OCI-LY1 (cell line): ENCODE results near the gene KHDC1.
"Not testable (repeated sequence)": the region's sequence is repeated elsewhere in the genome, so short reads cannot be mapped to it uniquely, and the experiment has no call there.

Experiments used
- H2AFZ ChIP-seq: fragments of 200-600 bp; sonication (generic), shearing (Covaris generic); 2 replicates; pipeline ENCODE4 v1.6.0; 2014; ENCODE audit warnings: antibody characterized with exemption, mild to moderate bottlenecking, low read length
- H3F3A ChIP-seq: fragments of 200-600 bp; sonication (generic), shearing (Covaris generic); 2 replicates; pipeline ENCODE4 v1.6.0; 2014; ENCODE audit warnings: mild to moderate bottlenecking, antibody characterized with exemption, low read length, moderate library complexity; ENCODE audit not compliant: insufficient read depth
- H3K27ac ChIP-seq: fragments of 200-600 bp; sonication (generic); 2 replicates; pipeline ENCODE4 v1.5.1; 2014; ENCODE audit warnings: low read length, mixed run types, mild to moderate bottlenecking, low read depth; ENCODE audit not compliant: poor library complexity, severe bottlenecking
- H3K27me3 ChIP-seq: fragments of 200-600 bp; sonication (generic); 2 replicates; pipeline ENCODE4 v1.6.0; 2014; ENCODE audit warnings: antibody characterized with exemption, mild to moderate bottlenecking, low read length, moderate library complexity; ENCODE audit not compliant: insufficient read depth
- H3K36me3 ChIP-seq: fragments of 200-600 bp; sonication (generic); 2 replicates; pipeline ENCODE4 v1.6.1; 2014; ENCODE audit warnings: mild to moderate bottlenecking, antibody characterized with exemption, low read length, moderate library complexity, mixed read lengths; ENCODE audit not compliant: insufficient read depth
- H3K4me1 ChIP-seq: fragments of 200-600 bp; sonication (generic); 2 replicates; pipeline ENCODE4 v1.5.1; 2014; ENCODE audit warnings: mild to moderate bottlenecking, low read length, moderate library complexity; ENCODE audit not compliant: insufficient read depth, severe bottlenecking
- H3K4me2 ChIP-seq: fragments of 200-600 bp; sonication (generic), shearing (Covaris generic); 2 replicates; pipeline ENCODE4 v1.6.1; 2014; ENCODE audit warnings: low read length
- H3K4me3 ChIP-seq: fragments of 200-600 bp; sonication (generic); 2 replicates; pipeline ENCODE4 v1.5.1; 2014; ENCODE audit warnings: low read length, low read depth, mild to moderate bottlenecking, mixed read lengths; ENCODE audit not compliant: poor library complexity, severe bottlenecking
- H3K79me2 ChIP-seq: fragments of 200-600 bp; shearing (Covaris generic); 2 replicates; pipeline ENCODE4 v1.6.1; 2016; ENCODE audit warnings: mixed run types, low read length, mixed read lengths; ENCODE audit not compliant: insufficient read depth
- H3K9ac ChIP-seq: fragments of 200-600 bp; sonication (generic), shearing (Covaris generic); 2 replicates; pipeline ENCODE4 v1.6.1; 2014; ENCODE audit warnings: mild to moderate bottlenecking, low read length, mixed read lengths
- H3K9me2 ChIP-seq: fragments of 200-600 bp; sonication (generic), shearing (Covaris generic); 2 replicates; pipeline ENCODE4 v1.6.1; 2014; ENCODE audit warnings: low read depth, mild to moderate bottlenecking, low read length, mixed read lengths
- H3K9me3 ChIP-seq: fragments of 200-600 bp; shearing (Covaris generic); 2 replicates; pipeline ENCODE4 v1.6.1; 2014; ENCODE audit warnings: low read length, mixed read lengths
- H4K20me1 ChIP-seq: fragments of 200-600 bp; sonication (generic), shearing (Covaris generic); 2 replicates; pipeline ENCODE4 v1.6.0; 2016; ENCODE audit warnings: mild to moderate bottlenecking, low read length; ENCODE audit not compliant: insufficient read depth
- EZH2 ChIP-seq: fragments of 200-600 bp; sonication (generic), shearing (Covaris generic); IDR thresholded peaks from 2 replicates; pipeline ENCODE4 v1.8.0; 2017; ENCODE audit warnings: borderline replicate concordance, mixed run types, mild to moderate bottlenecking, antibody characterized with exemption, low read length, moderate library complexity, mixed read lengths
- TF ChIP-seq, protein P1 (sequence below): fragments of 200-600 bp; sonication (generic), shearing (Covaris generic); IDR thresholded peaks from 2 replicates; pipeline ENCODE4 v1.5.1; 2017; ENCODE audit warnings: mild to moderate bottlenecking, antibody characterized with exemption, low read length, moderate library complexity, mixed read lengths

The KHDC1 gene

DNA sequence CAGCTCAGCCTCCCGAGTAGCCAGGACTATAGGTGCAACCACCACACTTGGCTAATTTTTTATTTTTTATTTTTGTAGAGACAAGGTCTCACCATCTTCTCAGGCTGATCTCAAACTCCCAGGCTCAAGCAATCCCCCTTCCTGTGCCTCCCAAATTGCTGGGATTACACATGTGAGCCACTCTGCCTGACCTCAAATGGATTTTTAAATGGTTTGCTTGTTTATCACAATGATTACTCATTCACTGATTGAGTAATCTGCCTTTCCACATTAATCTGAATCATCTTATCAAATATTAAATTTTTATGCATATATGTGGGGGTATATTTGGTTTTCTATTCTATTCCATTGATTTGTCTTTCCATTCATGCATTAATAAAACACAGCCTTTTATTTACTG, 28.3 kb downstream of the KHDC1 start:
- Histone ChIP-seq H3K9ac (no peak overlapping the region), H3K9me3 (no peaks in the 10 kb centered on the region), H3K36me3 (no peaks in the 10 kb centered on the region), H3K79me2 (no peaks in the 10 kb centered on the region), H3F3A (no peaks in the 10 kb centered on the region), H3K4me2 (no peak overlapping the region), H3K27me3 (no peaks in the 10 kb centered on the region), H2AFZ (no peak overlapping the region), H3K9me2 (no peaks in the 10 kb centered on the region), H3K27ac (no peak overlapping the region), H3K4me3 (no peak overlapping the region), H4K20me1 (no peaks in the 10 kb centered on the region), H3K4me1 (no peaks in the 10 kb centered on the region)
- no peak for TF ChIP-seq EZH2
- TF ChIP-seq, protein P1, sequence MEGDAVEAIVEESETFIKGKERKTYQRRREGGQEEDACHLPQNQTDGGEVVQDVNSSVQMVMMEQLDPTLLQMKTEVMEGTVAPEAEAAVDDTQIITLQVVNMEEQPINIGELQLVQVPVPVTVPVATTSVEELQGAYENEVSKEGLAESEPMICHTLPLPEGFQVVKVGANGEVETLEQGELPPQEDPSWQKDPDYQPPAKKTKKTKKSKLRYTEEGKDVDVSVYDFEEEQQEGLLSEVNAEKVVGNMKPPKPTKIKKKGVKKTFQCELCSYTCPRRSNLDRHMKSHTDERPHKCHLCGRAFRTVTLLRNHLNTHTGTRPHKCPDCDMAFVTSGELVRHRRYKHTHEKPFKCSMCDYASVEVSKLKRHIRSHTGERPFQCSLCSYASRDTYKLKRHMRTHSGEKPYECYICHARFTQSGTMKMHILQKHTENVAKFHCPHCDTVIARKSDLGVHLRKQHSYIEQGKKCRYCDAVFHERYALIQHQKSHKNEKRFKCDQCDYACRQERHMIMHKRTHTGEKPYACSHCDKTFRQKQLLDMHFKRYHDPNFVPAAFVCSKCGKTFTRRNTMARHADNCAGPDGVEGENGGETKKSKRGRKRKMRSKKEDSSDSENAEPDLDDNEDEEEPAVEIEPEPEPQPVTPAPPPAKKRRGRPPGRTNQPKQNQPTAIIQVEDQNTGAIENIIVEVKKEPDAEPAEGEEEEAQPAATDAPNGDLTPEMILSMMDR: no peak

DNA sequence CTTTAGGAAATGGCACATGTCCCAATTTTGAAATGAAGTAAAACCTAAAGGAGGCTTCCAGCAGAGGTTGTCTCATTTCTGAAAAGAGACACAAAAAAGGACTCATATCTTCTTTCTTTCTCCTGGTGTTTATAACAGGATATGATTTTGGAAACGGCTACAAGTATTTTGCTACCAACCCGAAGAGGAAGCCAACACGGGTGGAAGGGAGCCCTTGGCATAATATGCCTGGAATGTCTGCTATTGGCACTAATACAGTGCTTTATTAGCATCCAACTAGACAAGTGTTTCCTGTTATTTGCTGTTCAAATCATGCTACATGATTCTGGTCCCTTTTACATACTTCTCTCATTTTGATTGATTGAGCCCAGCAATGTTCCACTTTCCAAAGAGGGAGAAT, 29.0 kb downstream of the KHDC1 start:
- not testable (repeated sequence) for H3K27me3 ChIP-seq, H3K79me2 ChIP-seq, H3K36me3 ChIP-seq, H3F3A ChIP-seq, H3K9ac ChIP-seq, H3K9me2 ChIP-seq, H4K20me1 ChIP-seq, H3K27ac ChIP-seq, H3K4me3 ChIP-seq, H3K4me1 ChIP-seq, H3K4me2 ChIP-seq, H2AFZ ChIP-seq, H3K9me3 ChIP-seq

DNA sequence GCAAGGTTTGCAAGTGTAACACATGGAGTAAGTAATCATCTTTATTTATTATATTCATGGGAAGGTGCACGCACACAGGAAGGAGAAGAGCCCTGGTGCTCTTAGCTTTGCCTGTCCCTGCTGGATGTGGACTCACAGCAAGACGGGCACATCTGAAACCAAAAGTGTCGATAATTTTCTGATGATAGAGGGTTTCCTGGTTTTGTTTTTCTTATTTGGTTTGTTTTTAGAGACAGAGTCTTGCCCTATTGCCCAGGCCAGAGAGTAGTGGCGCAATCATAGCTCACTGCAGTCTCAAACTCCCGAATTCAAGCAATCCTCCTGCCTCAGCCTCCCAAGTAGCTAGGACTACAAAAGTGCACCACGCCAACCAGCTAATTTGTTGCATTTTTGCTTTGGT, 29.9 kb downstream of the KHDC1 start:
- no peak overlapping the region for H3K4me3 ChIP-seq
- no peaks in the 10 kb centered on the region for H3K36me3 ChIP-seq
- H3K79me2 ChIP-seq: no peaks in the 10 kb centered on the region
- H3K9me2 ChIP-seq: no peaks in the 10 kb centered on the region
- H3K4me2 ChIP-seq: no peak overlapping the region
- no peaks in the 10 kb centered on the region for H4K20me1 ChIP-seq
- no peaks in the 10 kb centered on the region for H3K27me3 ChIP-seq
- no peaks in the 10 kb centered on the region for H3K9me3 ChIP-seq
- H3K27ac ChIP-seq: no peak overlapping the region
- no peaks in the 10 kb centered on the region for H3K4me1 ChIP-seq
- H2AFZ ChIP-seq: no peak overlapping the region
- no peaks in the 10 kb centered on the region for H3F3A ChIP-seq
- no peak overlapping the region for H3K9ac ChIP-seq
- TF ChIP-seq EZH2: no peak
- TF ChIP-seq, protein P1: no peak

DNA sequence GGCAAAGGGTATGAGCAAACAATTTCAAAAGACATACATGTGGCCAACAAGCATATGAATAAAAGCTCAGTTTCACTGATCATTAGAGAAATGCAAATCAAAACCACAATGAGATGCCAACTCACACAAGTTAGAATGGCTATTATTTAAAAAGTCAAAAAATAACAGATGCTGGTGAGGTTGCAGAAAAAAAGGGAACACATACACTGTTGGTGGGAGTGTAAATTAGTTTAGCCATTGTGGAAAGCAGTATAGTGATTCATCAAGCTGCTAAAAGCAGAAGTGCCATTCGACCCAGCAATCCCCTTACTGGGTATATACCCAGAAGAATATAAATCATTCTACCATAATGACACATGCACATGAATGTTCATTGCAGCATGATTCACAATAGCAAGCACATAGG, 31.0 kb downstream of the KHDC1 start:
- Histone ChIP-seq H3K9me3 (no peaks in the 10 kb centered on the region), H3K4me3 (no peak overlapping the region), H3K4me2 (no peak overlapping the region), H3K9me2 (no peaks in the 10 kb centered on the region), H3K27me3 (no peaks in the 10 kb centered on the region), H3K4me1 (no peaks in the 10 kb centered on the region), H3K36me3 (no peaks in the 10 kb centered on the region), H3K27ac (no peak overlapping the region), H3K9ac (no peak overlapping the region), H2AFZ (no peak overlapping the region), H3K79me2 (no peaks in the 10 kb centered on the region), H4K20me1 (no peaks in the 10 kb centered on the region), H3F3A (no peaks in the 10 kb centered on the region)
- TF ChIP-seq EZH2: no peak
- TF ChIP-seq, protein P1: no peak
